T-cell (primary cell): ENCODE measurements around the gene SAMD10. TPM values are rescaled to one million over a fixed set of nuclear protein-coding genes. Genes with fewer than 3 reads are reported as not detected.

Source experiments
- ATAC-seq, 4 experiments: fragments of 200-7000 bp in 3 of 4; fragments of 150-1000 bp in 1 of 4; cut with Tn5 transposase; replicated peaks in 1 of 4; 1 replicate in 3 of 4; 2 replicates in 1 of 4; pipeline ENCODE4 v1.10.0; 2021; ENCODE audit warnings: moderate library complexity in 3 of 4, mild to moderate bottlenecking in 2 of 4, moderate number of reproducible peaks in 1 of 4
- CTCF ChIA-PET, 2 donors: fragments of 300-600 bp; sonication (Branson Sonifier 250); formaldehyde crosslinking; loops; one replicate each; lab custom pipeline; 2022; ENCODE audit warnings: antibody characterized with exemption in 2 of 2; lab: Charles Lee
- POLR2A ChIA-PET, 2 donors: fragments of 300-600 bp; sonication (Branson Sonifier 250); formaldehyde crosslinking; loops; one replicate each; lab custom pipeline; 2022; ENCODE audit warnings: antibody characterized with exemption in 2 of 2; lab: Charles Lee
- DNase-seq, 35 experiments: peaks; one replicate each; pipeline versions ENCODE4 v3.0.0 to v3.0.0-alpha.2; 2013 to 2023
- H3K27ac ChIP-seq: one replicate; pipeline ENCODE4 v1.5.1; 2013; ENCODE audit warnings: low read length
- H3K27me3 ChIP-seq, 2 experiments: replicated peaks in 1 of 2; 1 replicate in 1 of 2; 2 replicates in 1 of 2; pipeline versions ENCODE4 v1.6.1 to v1.7.0; 2013; ENCODE audit warnings: low read length in 1 of 2, mixed read lengths in 1 of 2; ENCODE audit not compliant: control insufficient read depth in 2 of 2, insufficient read depth in 2 of 2; ENCODE audit errors: extremely low read depth in 1 of 2
- H3K36me3 ChIP-seq, 2 donors: 1 replicate in 1 of 2; 2 replicates in 1 of 2; pipeline versions ENCODE4 v1.6.1 to v1.7.0; 2013; ENCODE audit warnings: low read length in 1 of 2; ENCODE audit not compliant: control insufficient read depth in 2 of 2, insufficient read depth in 1 of 2; ENCODE audit errors: extremely low read depth in 1 of 2
- H3K4me1 ChIP-seq, 2 experiments: 1 replicate in 1 of 2; 2 replicates in 1 of 2; pipeline versions ENCODE4 v1.6.1 to v1.7.0; 2013; ENCODE audit warnings: low read length in 2 of 2, mixed read lengths in 1 of 2; ENCODE audit not compliant: insufficient read depth in 2 of 2, control insufficient read depth in 1 of 2; ENCODE audit errors: extremely low read depth in 1 of 2
- H3K4me3 ChIP-seq, 2 donors: 1 replicate in 1 of 2; 2 replicates in 1 of 2; pipeline versions ENCODE4 v1.5.1 to v1.7.0; 2013; ENCODE audit warnings: mild to moderate bottlenecking in 2 of 2, low read length in 1 of 2, moderate library complexity in 1 of 2; ENCODE audit not compliant: control insufficient read depth in 1 of 2; ENCODE audit errors: extremely low read depth in 1 of 2
- H3K9me3 ChIP-seq: 2 replicates; pipeline ENCODE4 v1.7.0; 2013
- H3K27ac Mint-ChIP-seq, 2 donors: one replicate each; pipeline ENCODE4 v1.8.0; 2020 to 2021; ENCODE audit warnings: mild to moderate bottlenecking in 2 of 2, mixed read lengths in 2 of 2
- H3K27me3 Mint-ChIP-seq, 2 donors: one replicate each; pipeline ENCODE4 v1.8.0; 2021 to 2022; ENCODE audit warnings: mixed read lengths in 2 of 2
- H3K36me3 Mint-ChIP-seq: one replicate; pipeline ENCODE4 v1.8.0; 2021; ENCODE audit warnings: mixed read lengths
- H3K4me1 Mint-ChIP-seq, 3 donors: one replicate each; pipeline ENCODE4 v1.8.0; 2020 to 2022; ENCODE audit warnings: mixed read lengths in 3 of 3, mild to moderate bottlenecking in 1 of 3
- H3K4me3 Mint-ChIP-seq, 3 donors: one replicate each; pipeline ENCODE4 v1.8.0; 2020 to 2022; ENCODE audit warnings: mild to moderate bottlenecking in 3 of 3, mixed read lengths in 3 of 3, moderate library complexity in 3 of 3
- H3K9me3 Mint-ChIP-seq, 3 donors: one replicate each; pipeline ENCODE4 v1.8.0; 2020 to 2022; ENCODE audit warnings: mixed read lengths in 3 of 3
- WGBS: methylation state at CpG from one replicate; pipeline ENCODE4 v1.1.5; 2013; ENCODE audit warnings: missing lambda C conversion rate; ENCODE audit not compliant: insufficient coverage; 5-methylcytosine and 5-hydroxymethylcytosine counted together
- total RNA-seq, 35 experiments: library from RNA in 6 of 35; stranded (reverse) in 6 of 35; fragments of 120-200 nt in 1 of 35; gene quantifications; one replicate each; pipeline versions ENCODE4 v1.2.1 to v1.2.4 and lab custom pipeline; 2013 to 2026

SAMD10 gene
- total RNA-seq, 5 donors from 2014 or later (not counting 1 experiment from before 2014, with no cell fraction given), result 16.1 to 30.8 (median 17.7) TPM

- no peak overlapping the region for H3K27ac ChIP-seq
- peak overlapping the region in 1 of 2 donors; percentile 76 for H3K27ac Mint-ChIP-seq
- ATAC-seq (no peak), DNase-seq (no peak)
- H3K9me3 ChIP-seq, result no peaks in the 10 kb centered on the region
- no peak overlapping the region for H3K4me3 Mint-ChIP-seq
- no peak overlapping the region for H3K4me3 ChIP-seq
- peaks cover 17 to 54% (median 45%) of the 10 kb centered on the region in 3 donors for H3K4me1 Mint-ChIP-seq
- H3K9me3 Mint-ChIP-seq, result peaks cover 0 to 5% (median 0%) of the 10 kb centered on the region in 3 donors
- H3K4me1 ChIP-seq, result peaks cover 0 to 5% of the 10 kb centered on the region in 2 experiments
- peaks cover 62% of the 10 kb centered on the region for H3K36me3 Mint-ChIP-seq
- ChIA-PET POLR2A (no interaction called here), CTCF (interaction anchor here in 1 of 2 donors (0.6 kb wide), 1 partner anchor 466 kb away, joined by 3 read pairs; no protein-coding TSS in a partner anchor)
- WGBS, result 100% methylated on average over 6 of the region's 7 CpGs
- H3K36me3 ChIP-seq, result peaks cover 27 to 75% of the 10 kb centered on the region in 2 donors
- peaks cover 0 to 2% of the 10 kb centered on the region in 2 experiments for H3K27me3 ChIP-seq
- no peaks in the 10 kb centered on the region for H3K27me3 Mint-ChIP-seq
Measured at GRCh38 chr20:64003960-64004725, 24.7 kb upstream of the SAMD10 start.

- Histone ChIP-seq H3K4me1 (peaks cover 0 to 5% of the 10 kb centered on the region in 2 experiments), H3K9me3 (no peaks in the 10 kb centered on the region), H3K36me3 (peaks cover 18 to 76% of the 10 kb centered on the region in 2 donors), H3K27me3 (peaks cover 0 to 2% of the 10 kb centered on the region in 2 experiments), H3K4me3 (no peak overlapping the region), H3K27ac (no peak overlapping the region)
- POLR2A ChIA-PET, result interaction anchor here in 1 of 2 donors (0.7 kb wide), 1 partner anchor 38 kb away, joined by 7 read pairs; no protein-coding TSS in a partner anchor
- Mint-ChIP-seq H3K36me3 (peaks cover 54% of the 10 kb centered on the region), H3K4me1 (peaks cover 11 to 35% (median 30%) of the 10 kb centered on the region in 3 donors), H3K4me3 (peak overlapping the region in 2 of 3 donors; percentile 22 to 50), H3K9me3 (no peaks in the 10 kb centered on the region), H3K27ac (peak overlapping the region in 1 of 2 donors; percentile 84), H3K27me3 (no peaks in the 10 kb centered on the region)
- CTCF ChIA-PET, result interaction anchor here in 1 of 2 donors (0.6 kb wide), 1 partner anchor 217 kb away, joined by 4 read pairs; no protein-coding TSS in a partner anchor
- DNase-seq, result no peak
- whole genome bisulfite sequencing, result 91% methylated on average over 9 of the region's 11 CpGs
- ATAC-seq, result peak in 1 of 4 experiments; percentile 75
Measured at GRCh38 chr20:64001607-64002011, 22.2 kb upstream of the SAMD10 start.

- ChIA-PET CTCF (no interaction called here), POLR2A (interaction anchor here in 1 of 2 donors (0.7 kb wide), 1 partner anchor 1720 kb away, joined by 6 read pairs; no protein-coding TSS in a partner anchor)
- WGBS, result over 99% methylated on average over 9 of the region's 12 CpGs
- peaks cover 50% of the 10 kb centered on the region for H3K36me3 Mint-ChIP-seq
- no peaks in the 10 kb centered on the region for H3K27me3 Mint-ChIP-seq
- peaks cover 11 to 32% (median 30%) of the 10 kb centered on the region in 3 donors for H3K4me1 Mint-ChIP-seq
- no peak overlapping the region for H3K4me3 Mint-ChIP-seq
- H3K27ac Mint-ChIP-seq, result no peak overlapping the region
- DNase-seq, result no peak
- Histone ChIP-seq H3K9me3 (no peaks in the 10 kb centered on the region), H3K36me3 (peaks cover 18 to 81% of the 10 kb centered on the region in 2 donors), H3K4me3 (no peak overlapping the region), H3K4me1 (peaks cover 0 to 5% of the 10 kb centered on the region in 2 experiments), H3K27me3 (peaks cover 0 to 2% of the 10 kb centered on the region in 2 experiments), H3K27ac (no peak overlapping the region)
- H3K9me3 Mint-ChIP-seq, result no peaks in the 10 kb centered on the region
- no peak for ATAC-seq
Measured at GRCh38 chr20:64000906-64001305, 21.5 kb upstream of the SAMD10 start.

- Mint-ChIP-seq H3K27ac (peak overlapping the region in 1 of 2 donors; percentile 21), H3K36me3 (peaks cover 24% of the 10 kb centered on the region), H3K4me1 (peaks cover 45 to 48% (median 48%) of the 10 kb centered on the region in 3 donors), H3K4me3 (peak overlapping the region; percentile 49 to 84 (median 64)), H3K27me3 (no peaks in the 10 kb centered on the region), H3K9me3 (no peaks in the 10 kb centered on the region)
- Histone ChIP-seq H3K4me1 (peaks cover 29 to 44% of the 10 kb centered on the region in 2 experiments), H3K4me3 (no peak overlapping the region), H3K27ac (no peak overlapping the region), H3K36me3 (peaks cover 0 to 45% of the 10 kb centered on the region in 2 donors), H3K27me3 (no peaks in the 10 kb centered on the region), H3K9me3 (no peaks in the 10 kb centered on the region)
- POLR2A ChIA-PET, result no interaction called here
- no peak for DNase-seq
- 97% methylated on average over 14 of the region's 14 CpGs for WGBS
- no peak for ATAC-seq
- CTCF ChIA-PET, result no interaction called here
Measured at GRCh38 chr20:63982937-63983336, 3.5 kb upstream of the SAMD10 start.

GRCh38 chr20:63980806-63981728, 1.6 kb upstream of the SAMD10 start, which contains the start of gene PRPF6:
Gene PRPF6, plus strand, starts transcription at chr20:63981132. Its CDS starts 114 bp downstream, at chr20:63981246.
- POLR2A ChIA-PET, result interaction anchor here in 1 of 2 donors (1.0 kb wide), 1 partner anchor 116 kb away, joined by 3 read pairs; the partner anchor contains the start of gene TPD52L2
- Mint-ChIP-seq H3K27ac (peak within 1 kb of the TSS; percentile 96 to 98), H3K9me3 (no peaks in the 10 kb centered on the region), H3K4me3 (peak within 1 kb of the TSS; percentile 84 to 94 (median 85)), H3K36me3 (peaks cover 27% of the 10 kb centered on the region), H3K27me3 (no peaks in the 10 kb centered on the region), H3K4me1 (peaks cover 64 to 66% (median 64%) of the 10 kb centered on the region in 3 donors)
- CTCF ChIA-PET, result interaction anchor here in 1 of 2 donors (0.7 to 1.8 kb wide), 7 partner anchors 24 to 339 kb away, joined by 3 to 8 read pairs (median 5); partner anchors contain the start of genes LIME1, RTEL1, TCEA2 and UCKL1
- Histone ChIP-seq H3K36me3 (peaks cover under 1 to 34% of the 10 kb centered on the region in 2 donors), H3K9me3 (no peaks in the 10 kb centered on the region), H3K4me1 (peaks cover 37 to 58% of the 10 kb centered on the region in 2 experiments), H3K27ac (peak within 1 kb of the TSS; percentile 80), H3K4me3 (peak within 1 kb of the TSS; percentile 62 to 72), H3K27me3 (no peaks in the 10 kb centered on the region)
- under 1% methylated on average over 60 of the region's 75 CpGs for WGBS
- DNase-seq (peak; percentile 86 to 98 (median 93)), ATAC-seq (peak; percentile 69 to 76 (median 70))
